DND-41 (cell line): ENCODE data around the gene SLC24A3.

ENCODE experiments used
- ATAC-seq: fragments of 200-7000 bp; cut with Tn5 transposase; 3 replicates; pipeline ENCODE4 v1.9.1; 2021; ENCODE audit warnings: low read depth; ENCODE audit not compliant: insufficient read depth
- DNase-seq: peaks from one replicate; pipeline ENCODE4 v3.0.0-alpha.2; 2020
- H2AFZ ChIP-seq: 2 replicates; pipeline ENCODE4 v1.6.0; 2012; ENCODE audit warnings: low read depth, low read length
- H3K27ac ChIP-seq: 2 replicates; pipeline ENCODE4 v1.5.1; 2012; ENCODE audit warnings: low read length, inconsistent platforms
- H3K27me3 ChIP-seq: fragments of 200-600 bp; sonication (generic); 2 replicates; pipeline ENCODE4 v1.6.0; 2012; ENCODE audit warnings: low read length, mild to moderate bottlenecking, inconsistent platforms; ENCODE audit not compliant: insufficient read depth, poor library complexity
- H3K36me3 ChIP-seq: 2 replicates; pipeline ENCODE4 v1.5.1; 2012; ENCODE audit warnings: low read length, inconsistent platforms; ENCODE audit not compliant: insufficient read depth
- H3K4me1 ChIP-seq: 2 replicates; pipeline ENCODE4 v1.5.1; 2012; ENCODE audit warnings: mild to moderate bottlenecking, low read length; ENCODE audit not compliant: insufficient read depth
- H3K4me2 ChIP-seq: 2 replicates; pipeline ENCODE4 v1.6.0; 2012; ENCODE audit warnings: mild to moderate bottlenecking, moderate library complexity, low read length, inconsistent platforms; ENCODE audit not compliant: insufficient read depth
- H3K4me3 ChIP-seq, 2 experiments: fragments of 200-600 bp in 1 of 2; shearing (Covaris generic) in 1 of 2; 2 replicates each; pipeline ENCODE4 v1.5.1; 2012 to 2016; ENCODE audit warnings: inconsistent platforms in 2 of 2, low read length in 2 of 2, mild to moderate bottlenecking in 2 of 2, low read depth in 1 of 2, moderate library complexity in 1 of 2
- H3K79me2 ChIP-seq: 2 replicates; pipeline ENCODE4 v1.6.0; 2012; ENCODE audit warnings: low read length, inconsistent platforms; ENCODE audit not compliant: insufficient read depth
- H3K9ac ChIP-seq: 2 replicates; pipeline ENCODE4 v1.6.0; 2012; ENCODE audit warnings: low read depth, mild to moderate bottlenecking, inconsistent platforms, low read length, moderate library complexity
- H3K9me3 ChIP-seq: 2 replicates; pipeline ENCODE4 v1.5.1; 2012; ENCODE audit warnings: low read length, moderate library complexity, mild to moderate bottlenecking, inconsistent platforms; ENCODE audit not compliant: insufficient read depth, severe bottlenecking
- H4K20me1 ChIP-seq: 2 replicates; pipeline ENCODE4 v1.6.0; 2012; ENCODE audit warnings: low read length; ENCODE audit not compliant: insufficient read depth
- CTCF ChIP-seq: IDR thresholded peaks from 2 replicates; pipeline ENCODE4 v1.5.1; 2012; ENCODE audit warnings: borderline replicate concordance, low read length, moderate library complexity, mild to moderate bottlenecking; ENCODE audit not compliant: poor library complexity, severe bottlenecking; ENCODE audit errors: extremely low read depth
- EZH2 ChIP-seq: IDR thresholded peaks from 3 replicates; pipeline ENCODE4 v1.6.1; 2012; ENCODE audit warnings: borderline replicate concordance, low read depth, mild to moderate bottlenecking, moderate library complexity, low read length, inconsistent platforms; ENCODE audit not compliant: severe bottlenecking

SLC24A3 gene

DNA sequence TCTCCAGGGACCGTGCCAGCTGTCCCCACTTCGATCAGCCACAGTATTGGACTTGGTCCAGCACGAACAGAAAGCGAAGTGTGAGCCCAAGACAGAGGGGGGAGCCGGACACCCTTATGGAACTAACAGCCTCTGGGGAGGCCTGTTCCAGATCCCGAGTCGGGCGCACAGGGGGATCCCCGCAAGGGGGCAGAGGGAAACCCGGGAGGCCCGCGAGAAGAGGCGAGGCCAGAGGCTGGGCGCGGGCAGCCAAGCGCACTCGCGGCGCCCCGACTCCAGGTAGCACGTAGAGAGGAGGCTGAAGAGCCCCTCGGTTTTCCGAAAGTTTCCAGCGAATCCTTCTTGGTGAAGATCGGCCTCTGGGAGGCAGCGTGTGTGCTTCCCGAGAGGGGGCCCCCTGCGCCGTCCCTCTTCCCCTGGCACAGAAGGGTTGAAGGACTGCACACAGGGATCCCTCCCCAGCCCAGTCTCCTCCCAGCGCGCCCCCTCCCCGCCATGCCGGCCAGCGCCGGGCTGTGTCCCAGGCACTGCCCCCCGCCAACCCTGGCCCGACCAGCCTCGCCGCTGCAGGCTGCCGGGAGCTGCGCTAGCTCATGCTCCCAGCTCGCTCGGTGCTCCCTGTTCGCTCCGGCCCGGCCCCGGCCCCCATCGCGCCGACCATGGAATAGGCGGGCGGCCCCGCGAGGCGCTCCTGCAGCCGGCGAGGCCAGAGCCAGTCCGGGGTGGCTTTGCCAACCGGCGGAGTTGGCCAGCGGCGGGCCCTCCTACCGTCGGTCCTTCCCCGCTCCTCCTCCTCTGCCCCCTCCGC is 577 bp upstream of the SLC24A3 start:
- DNase-seq (no peak), ATAC-seq (no peak)
- no peaks in the 10 kb centered on the region for H3K36me3 ChIP-seq
- H3K27ac ChIP-seq, result no peak overlapping the region
- H3K9me3 ChIP-seq, result no peaks in the 10 kb centered on the region
- no peak overlapping the region for H3K4me3 ChIP-seq
- no peaks in the 10 kb centered on the region for H3K79me2 ChIP-seq
- no peak overlapping the region for H3K9ac ChIP-seq
- H2AFZ ChIP-seq, result no peak overlapping the region
- no peaks in the 10 kb centered on the region for H3K4me1 ChIP-seq
- H3K4me2 ChIP-seq, result no peak overlapping the region
- H4K20me1 ChIP-seq, result no peaks in the 10 kb centered on the region
- peaks cover 3% of the 10 kb centered on the region for H3K27me3 ChIP-seq
- no peak for TF ChIP-seq CTCF
- no peak for TF ChIP-seq EZH2

DNA sequence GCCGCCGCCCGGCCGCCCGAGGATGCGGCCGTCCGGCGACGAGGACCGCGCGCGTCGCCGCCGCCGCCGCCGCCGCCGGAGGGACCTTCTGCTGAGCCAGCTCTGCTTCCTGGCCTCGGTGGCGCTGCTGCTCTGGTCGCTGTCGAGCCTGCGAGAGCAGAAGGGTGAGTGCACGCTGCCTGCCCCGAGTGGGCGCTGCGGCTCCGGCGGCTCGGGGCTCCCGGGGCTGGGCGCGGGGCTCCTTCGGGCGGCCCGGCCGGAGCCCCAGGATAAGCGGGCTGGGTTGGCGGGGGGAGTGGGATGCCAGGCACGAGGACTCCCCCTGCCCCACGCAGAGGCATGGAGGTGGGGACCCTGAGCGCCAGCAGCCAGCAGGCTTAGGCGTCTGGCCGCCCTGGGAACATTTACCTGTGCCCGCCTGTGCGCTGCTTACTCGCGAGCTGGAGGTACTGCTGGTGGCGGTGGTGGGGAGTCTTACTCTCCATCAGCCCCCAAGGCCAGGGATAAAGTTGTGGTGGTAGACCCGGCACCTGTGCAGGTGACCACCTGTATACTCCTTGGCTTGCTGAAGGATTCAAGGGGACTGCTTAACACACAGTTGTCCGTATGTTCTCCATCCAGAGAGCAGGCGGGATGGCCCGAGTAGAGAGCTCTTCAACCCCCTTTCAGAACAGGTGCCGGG is 520 bp downstream of the SLC24A3 start:
- Histone ChIP-seq H3K4me1 (no peaks in the 10 kb centered on the region), H2AFZ (no peak overlapping the region), H3K9me3 (no peaks in the 10 kb centered on the region), H4K20me1 (no peaks in the 10 kb centered on the region), H3K79me2 (no peaks in the 10 kb centered on the region), H3K4me3 (no peak overlapping the region), H3K36me3 (no peaks in the 10 kb centered on the region), H3K9ac (no peak overlapping the region), H3K27me3 (no peaks in the 10 kb centered on the region), H3K4me2 (no peak overlapping the region), H3K27ac (no peak overlapping the region)
- ATAC-seq (no peak), DNase-seq (no peak)
- no peak for TF ChIP-seq EZH2
- TF ChIP-seq CTCF, result no peak

DNA sequence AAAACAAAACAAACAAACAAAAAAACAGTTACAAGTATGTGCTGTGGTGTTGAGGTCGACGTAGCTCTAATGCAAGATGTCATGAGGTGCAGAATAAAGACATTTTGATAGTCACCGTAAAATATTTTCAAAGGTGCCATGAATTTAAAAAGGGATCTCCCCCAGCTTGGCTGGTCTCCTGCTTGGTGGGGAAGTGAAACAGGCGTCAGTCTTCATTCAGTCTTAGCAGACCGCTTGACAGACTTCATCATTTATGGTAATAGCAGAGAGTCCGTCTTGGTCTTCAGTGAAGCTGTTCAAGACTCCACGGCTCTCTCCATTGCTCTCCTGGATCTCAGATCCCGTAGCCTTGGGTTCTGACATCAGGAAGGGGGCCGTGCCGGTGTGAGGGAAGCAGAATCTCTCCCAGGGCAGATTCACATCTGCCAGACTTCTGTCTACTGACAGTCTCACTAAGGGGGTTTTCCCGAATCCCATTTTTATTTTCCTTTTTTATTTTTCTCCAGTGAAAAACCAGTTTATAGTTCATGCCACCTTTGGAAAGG is 1.6 kb downstream of the SLC24A3 start:
- Histone ChIP-seq H3K27ac (no peak overlapping the region), H3K9ac (no peak overlapping the region), H3K4me3 (no peak overlapping the region), H3K4me2 (no peak overlapping the region), H3K9me3 (no peaks in the 10 kb centered on the region), H4K20me1 (no peaks in the 10 kb centered on the region), H3K36me3 (no peaks in the 10 kb centered on the region), H3K4me1 (no peaks in the 10 kb centered on the region), H3K79me2 (no peaks in the 10 kb centered on the region), H2AFZ (no peak overlapping the region), H3K27me3 (no peaks in the 10 kb centered on the region)
- no peak for ATAC-seq
- no peak for DNase-seq
- no peak for TF ChIP-seq CTCF
